HG03354 (cell line): ENCODE results near the gene CSPG4.
"Not testable (repeated sequence)": the region's sequence is repeated elsewhere in the genome, so short reads cannot be mapped to it uniquely, and the experiment has no call there.

Experiments
- ATAC-seq: cut with Tn5 transposase; IDR thresholded peaks from one replicate; pipeline ENCODE4 v1.9.1; 2021; ENCODE audit warnings: mild to moderate bottlenecking; ENCODE audit not compliant: unreplicated experiment, poor library complexity, severe bottlenecking

Gene CSPG4

DNA sequence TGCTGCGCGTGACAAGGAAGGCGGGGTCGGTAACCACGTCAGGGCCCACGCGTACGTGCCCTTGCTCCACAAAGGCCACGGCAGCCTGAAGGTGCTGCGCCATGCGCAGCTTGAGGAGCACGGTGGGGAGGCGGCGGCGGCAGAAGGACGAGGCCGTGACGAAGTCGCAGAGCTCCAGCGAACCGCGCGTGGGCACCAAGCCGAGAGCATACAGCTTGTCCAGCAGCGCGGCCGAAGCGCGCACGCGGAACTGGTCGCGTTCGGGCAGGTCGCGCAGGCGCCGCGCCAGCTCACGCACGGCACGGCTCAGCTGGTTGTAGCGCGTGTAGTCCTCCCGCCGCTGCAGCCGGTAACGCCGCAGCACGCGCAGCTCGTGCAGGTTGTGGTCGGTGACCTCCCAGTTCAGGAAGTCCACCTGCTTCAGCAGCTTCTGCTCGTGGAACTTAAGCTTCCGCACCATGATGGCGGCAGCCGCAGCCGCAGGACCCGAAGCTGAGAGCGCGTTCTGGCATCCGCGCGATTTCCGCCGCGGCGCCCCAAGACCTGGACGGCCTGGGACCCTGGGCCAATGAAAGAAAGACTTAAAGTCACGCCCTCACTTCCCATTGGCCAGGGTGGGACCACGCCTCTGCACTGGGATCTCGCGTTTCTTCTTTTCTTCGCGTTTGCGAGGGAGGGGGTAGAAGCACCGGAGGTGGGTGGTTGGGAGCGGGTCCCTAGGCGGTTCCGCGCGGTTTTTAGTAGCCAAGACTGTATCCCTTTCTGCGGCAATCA lies 72.8 kb downstream of the CSPG4 start, which contains the start of gene IMP3:
IMP3 (minus strand) TSS at position 516 of the 774 bp plus-strand sequence; CDS start at position 460, 56 bp downstream.
- peak; percentile 90 for ATAC-seq

DNA sequence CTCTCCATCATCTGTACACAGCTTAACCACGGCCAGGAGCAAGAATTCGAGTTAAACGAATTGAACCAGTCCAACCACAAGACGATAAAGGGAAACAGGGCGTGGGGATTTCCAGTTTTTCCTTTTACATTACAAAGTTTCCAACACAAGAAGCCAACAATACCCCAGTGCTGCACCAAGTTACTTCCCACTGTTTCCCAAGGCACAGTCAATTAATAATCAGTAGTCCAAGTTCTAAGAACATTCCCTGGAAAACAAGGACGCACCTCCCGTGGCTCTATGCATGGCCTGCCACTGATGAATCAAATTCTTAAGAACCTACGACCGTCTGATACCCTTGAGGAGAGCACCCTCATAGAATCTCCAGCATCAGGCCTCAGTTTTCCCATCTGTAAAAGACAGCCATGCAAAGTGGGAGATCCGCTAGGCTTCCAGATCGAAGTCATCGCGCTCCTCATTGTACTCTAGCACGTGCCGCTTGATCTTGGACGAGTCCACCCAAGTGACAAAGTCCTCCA lies 73.4 kb downstream of the CSPG4 start:
- no peak for ATAC-seq

DNA sequence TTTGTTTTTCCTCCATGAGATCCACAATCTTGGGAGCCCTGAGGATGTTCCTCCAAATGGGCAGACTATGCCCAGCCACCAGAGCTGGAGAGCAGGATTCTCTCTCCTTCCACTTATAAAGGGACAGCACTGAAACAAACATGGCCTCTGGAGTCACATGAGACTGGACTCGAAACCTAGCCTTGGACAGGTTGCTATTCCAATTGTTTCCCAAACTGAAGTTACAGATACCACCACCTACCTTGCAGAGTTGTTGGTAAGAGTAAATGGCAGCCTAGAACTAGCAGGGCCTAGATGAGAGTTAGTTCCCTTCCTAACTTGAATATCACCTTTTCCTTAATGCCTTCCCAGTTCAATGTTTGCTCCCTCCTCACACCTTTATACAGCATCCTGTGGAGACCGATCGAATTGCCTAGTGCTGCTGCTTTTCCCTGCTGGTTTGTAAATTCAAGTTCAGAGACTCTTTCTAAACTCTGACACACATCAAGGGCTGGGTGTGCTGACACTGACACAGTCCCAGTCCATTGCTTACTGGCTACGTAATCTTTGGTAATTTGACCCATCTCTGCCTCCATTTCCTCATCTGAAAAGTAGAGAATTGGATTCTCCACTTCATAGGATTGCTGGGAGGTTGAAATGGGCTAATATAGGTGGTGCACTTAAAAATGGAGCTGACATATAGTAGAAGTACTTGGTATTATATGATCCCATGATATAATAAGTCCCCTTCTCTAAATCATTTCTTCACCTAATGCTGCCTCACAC lies 75.2 kb downstream of the CSPG4 start:
- ATAC-seq, result no peak

DNA sequence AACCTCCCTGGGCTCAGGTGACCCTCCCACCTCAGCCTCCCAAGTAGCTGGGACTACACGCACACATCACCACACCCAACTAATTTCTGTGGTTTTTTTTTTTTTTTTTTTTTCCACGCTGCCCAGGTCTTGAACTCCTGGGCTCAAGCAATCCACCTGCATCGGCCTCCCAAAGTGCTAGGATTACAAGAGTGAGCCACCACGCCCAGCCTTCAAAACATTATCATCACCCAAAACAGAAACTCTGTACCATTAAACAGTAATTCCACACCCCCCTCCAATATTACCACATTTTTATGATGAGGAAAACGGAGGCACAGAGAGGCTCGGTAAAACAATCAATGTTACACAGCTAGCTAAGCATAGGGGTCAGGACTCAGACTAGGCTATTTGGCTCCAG lies 76.6 kb downstream of the CSPG4 start:
- ATAC-seq, result no peak

DNA sequence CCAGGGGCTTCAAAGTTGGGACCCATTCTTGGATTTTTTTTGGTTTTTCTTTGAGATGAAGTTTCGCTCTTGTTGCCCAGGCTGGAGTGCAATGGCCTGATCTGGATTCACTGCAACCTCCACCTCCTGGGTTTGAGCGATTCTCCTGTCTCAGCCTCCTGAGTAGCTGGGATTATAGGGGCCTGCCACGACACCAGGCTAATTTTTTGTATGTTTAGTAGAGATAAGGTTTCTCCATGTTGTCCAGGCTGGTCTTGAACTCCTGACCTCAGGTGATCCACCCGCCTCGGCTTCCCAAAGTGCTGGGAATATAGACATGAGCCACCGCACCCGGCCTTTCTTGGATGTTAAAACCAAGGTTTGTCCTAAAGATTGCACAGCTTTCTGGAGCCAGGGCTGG lies 78.7 kb downstream of the CSPG4 start:
- ATAC-seq, result not testable (repeated sequence)

DNA sequence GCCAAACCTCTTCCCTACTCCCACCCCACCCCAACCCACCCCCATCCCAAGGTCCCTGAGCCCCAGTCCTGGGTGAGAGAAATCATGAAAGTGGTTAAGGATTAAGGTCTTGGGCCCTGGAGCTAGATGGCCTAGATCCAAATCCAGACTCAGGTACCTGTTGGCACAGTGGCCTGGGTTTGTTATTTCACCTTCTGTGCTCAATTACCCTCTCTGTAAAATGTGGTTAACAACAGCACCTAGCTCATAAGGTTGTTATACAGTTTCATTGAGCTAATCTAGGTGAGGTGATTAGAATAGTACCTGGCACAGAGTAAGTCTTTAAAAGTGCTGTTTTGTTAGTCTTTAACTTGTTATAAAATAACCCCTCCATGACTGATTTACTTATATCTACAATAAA lies 80.7 kb downstream of the CSPG4 start:
- ATAC-seq, result no peak

DNA sequence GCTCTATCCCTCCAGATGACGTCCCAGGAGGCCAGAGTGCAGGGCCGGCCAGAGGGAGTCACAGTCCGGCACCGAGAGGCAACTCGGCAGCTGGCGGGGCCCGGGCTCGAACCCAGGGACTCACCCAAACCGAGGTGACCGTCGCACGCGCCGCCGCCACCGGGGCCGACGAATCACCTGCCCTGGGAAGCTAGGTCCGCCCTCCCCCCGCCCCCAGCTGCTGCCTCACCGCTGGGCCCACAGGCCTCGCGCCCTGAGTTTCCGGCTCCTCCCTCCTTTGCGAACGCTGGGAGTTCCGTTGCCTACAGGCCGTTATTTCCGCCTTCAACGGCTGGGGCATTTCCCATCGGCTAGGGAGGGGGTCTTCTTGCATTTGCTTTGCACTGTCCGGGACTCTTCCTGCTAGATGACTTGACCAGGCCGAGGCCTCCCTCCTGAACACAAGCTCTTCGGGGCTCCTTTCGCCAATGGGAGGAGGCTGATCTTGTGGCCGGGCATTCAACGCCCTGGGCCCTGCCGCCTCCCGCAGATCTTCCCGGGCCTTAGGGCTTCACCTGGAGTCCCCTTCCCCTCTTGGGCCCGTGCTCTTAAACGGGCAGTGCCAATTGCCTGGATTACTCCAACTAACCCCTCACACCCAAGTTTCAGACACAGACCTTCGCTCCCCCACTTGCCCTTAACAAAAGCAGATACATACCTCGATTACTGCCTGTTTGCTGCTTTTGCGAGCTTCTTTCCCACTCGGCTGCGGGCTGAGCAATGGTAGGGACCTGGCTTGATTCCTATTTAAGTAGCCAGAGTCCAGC lies 86.9 kb downstream of the CSPG4 start, which contains the start of gene SNUPN:
SNUPN (minus strand) TSS at position 184 of the 806 bp plus-strand sequence. CDS start 4,674 bp downstream, outside the sequence.
- ATAC-seq, result peak; percentile 89
